ENCODE results near the gene SIGLEC12. TPM values are rescaled to one million over a fixed set of nuclear protein-coding genes. Genes with fewer than 3 reads are reported as not detected.
A peak's percentile ranks its signal among the peaks of the same experiment; 100 is the strongest.

Gene SIGLEC12
- total and polyA plus RNA-seq, 9 of the 15 experiments (the other 6 are each of a cell fraction or from before 2014, with no cell fraction given) = 0.08 to 1.3 (median 0.54) TPM

GRCh38 chr19:51547397-51548212 lies 46.0 kb upstream of the SIGLEC12 start (continued):
- no peak for TF ChIP-seq CEBPZ (IDR thresholded peaks at IDR 0.05; ENCODE audit: borderline replicate concordance, low read depth, low read length)
- TF ChIP-seq CREM (IDR thresholded peaks at IDR 0.05; ENCODE audit: low read depth) = peak; percentile 80
- TF ChIP-seq SRSF1 (IDR thresholded peaks at IDR 0.05; ENCODE audit: low read depth, low read length) = no peak
- no peak for TF ChIP-seq ZKSCAN1 (IDR thresholded peaks at IDR 0.05; ENCODE audit: low read depth, low read length)
- peak; percentile 21; the same call in 1 of the 2 replicates for TF ChIP-seq ELF2 (CRISPR knock-in tag; IDR thresholded peaks at IDR 0.05)
- no peak for TF ChIP-seq XRCC3 (IDR thresholded peaks at IDR 0.05)
- no peak for TF ChIP-seq HNRNPUL1 (IDR thresholded peaks at IDR 0.05; ENCODE audit: low read length)
- no peak for TF ChIP-seq ZNF511 (CRISPR knock-in tag; IDR thresholded peaks at IDR 0.05)
- peak; percentile 93 to 99; a peak in 3 of 4 replicates for TF ChIP-seq TBL1XR1 (IDR thresholded peaks at IDR 0.05; ENCODE audit: low read length in 2 of 2)
- TF ChIP-seq MCM3 (IDR thresholded peaks at IDR 0.05) = no peak
- TF ChIP-seq CBX1 (IDR thresholded peaks at IDR 0.05; ENCODE audit: low read depth) = no peak
- no peak for TF ChIP-seq IRF2 (CRISPR knock-in tag; IDR thresholded peaks at IDR 0.05)
- peak; percentile 89 for TF ChIP-seq EP400 (IDR thresholded peaks at IDR 0.05)
- peak; percentile 36; the same call in 1 of the 2 replicates for TF ChIP-seq POLR2G (IDR thresholded peaks at IDR 0.05; ENCODE audit: low read depth, low read length)
- TF ChIP-seq XRCC4 (IDR thresholded peaks at IDR 0.05; ENCODE audit: extremely low read depth, insufficient read depth, insufficient read length) = no peak
- no peak for TF ChIP-seq ZNF778 (CRISPR knock-in tag; IDR thresholded peaks at IDR 0.05)
- no peak for TF ChIP-seq NKRF (IDR thresholded peaks at IDR 0.05; ENCODE audit: borderline replicate concordance)
- no peak for TF ChIP-seq ZNF384 (IDR thresholded peaks at IDR 0.05; ENCODE audit: low read depth, low read length)
- 0 out of 2 replicates have a peak, but pooled peaks have one; percentile 34 for TF ChIP-seq ZNF311 (CRISPR knock-in tag; IDR thresholded peaks at IDR 0.05)
- peak; percentile 70 for TF ChIP-seq CXXC5 (CRISPR knock-in tag; IDR thresholded peaks at IDR 0.05)
- no peak for TF ChIP-seq ZNF695 (CRISPR knock-in tag; IDR thresholded peaks at IDR 0.05)
- TF ChIP-seq TEAD1 (CRISPR knock-in tag; IDR thresholded peaks at IDR 0.05) = peak; percentile 66 to 83; a peak in 3 of 4 replicates
- no peak for TF ChIP-seq SPI1 (IDR thresholded peaks at IDR 0.05; ENCODE audit: borderline replicate concordance, low read depth, low read length)

Measured in K562 (cell line).